Activated naive CD8-positive, alpha-beta T cell treated with anti-CD3 and anti-CD28 coated beads, Interleukin-2, amount 50 U/mL, for 24 hours (primary cell): Measurements from ENCODE around the gene RSAD2.
A peak's percentile ranks its signal among the peaks of the same experiment; 100 is the strongest.

Experiments used
- ATAC-seq: fragments of 150-1000 bp; cut with Tn5 transposase; one replicate; pipeline ENCODE4 v1.10.0; 2021
- DNase-seq: peaks from one replicate; pipeline ENCODE4 v3.0.0; 2021
- H3K27ac Mint-ChIP-seq: one replicate; pipeline ENCODE4 v1.8.0; 2021; ENCODE audit warnings: mild to moderate bottlenecking, mixed read lengths
- H3K27me3 Mint-ChIP-seq: one replicate; pipeline ENCODE4 v1.8.0; 2021; ENCODE audit warnings: mixed read lengths
- H3K36me3 Mint-ChIP-seq: one replicate; pipeline ENCODE4 v1.8.0; 2021; ENCODE audit warnings: low read depth, mixed read lengths
- H3K4me1 Mint-ChIP-seq: one replicate; pipeline ENCODE4 v1.8.0; 2021; ENCODE audit warnings: mixed read lengths
- H3K4me3 Mint-ChIP-seq: one replicate; pipeline ENCODE4 v1.8.0; 2021; ENCODE audit warnings: mild to moderate bottlenecking, moderate library complexity, mixed read lengths
- H3K9me3 Mint-ChIP-seq: one replicate; pipeline ENCODE4 v1.8.0; 2021; ENCODE audit warnings: mixed read lengths

The RSAD2 gene

GRCh38 chr2:6921321-6921922, 43.8 kb downstream of the RSAD2 start:
- peaks cover 66% of the 10 kb centered on the region for H3K4me1 Mint-ChIP-seq
- H3K27ac Mint-ChIP-seq: no peak overlapping the region
- no peaks in the 10 kb centered on the region for H3K9me3 Mint-ChIP-seq
- H3K27me3 Mint-ChIP-seq: no peaks in the 10 kb centered on the region
- DNase-seq (no peak), ATAC-seq (no peak)
- H3K4me3 Mint-ChIP-seq: no peak overlapping the region
- peaks cover 15% of the 10 kb centered on the region for H3K36me3 Mint-ChIP-seq

GRCh38 chr2:6922201-6922656, 44.7 kb downstream of the RSAD2 start:
- no peak for DNase-seq
- no peak for ATAC-seq
- H3K4me3 Mint-ChIP-seq: no peak overlapping the region
- H3K36me3 Mint-ChIP-seq: peaks cover 20% of the 10 kb centered on the region
- no peak overlapping the region for H3K27ac Mint-ChIP-seq
- peaks cover 62% of the 10 kb centered on the region for H3K4me1 Mint-ChIP-seq
- H3K27me3 Mint-ChIP-seq: no peaks in the 10 kb centered on the region
- H3K9me3 Mint-ChIP-seq: no peaks in the 10 kb centered on the region

GRCh38 chr2:6923319-6923718, 45.7 kb downstream of the RSAD2 start:
- H3K27ac Mint-ChIP-seq: no peak overlapping the region
- H3K4me1 Mint-ChIP-seq: peaks cover 64% of the 10 kb centered on the region

GRCh38 chr2:6924101-6924923, 46.7 kb downstream of the RSAD2 start:
- Mint-ChIP-seq H3K36me3 (peaks cover 30% of the 10 kb centered on the region), H3K27ac (no peak overlapping the region), H3K4me1 (peaks cover 66% of the 10 kb centered on the region), H3K9me3 (peaks cover 5% of the 10 kb centered on the region), H3K27me3 (no peaks in the 10 kb centered on the region), H3K4me3 (no peak overlapping the region)
- DNase-seq (no peak), ATAC-seq (no peak)

More at GRCh38 chr2:6923319-6923718, 45.7 kb downstream of the RSAD2 start:
- DNase-seq (no peak), ATAC-seq (no peak)
- no peaks in the 10 kb centered on the region for H3K27me3 Mint-ChIP-seq
- H3K4me3 Mint-ChIP-seq: no peak overlapping the region
- peaks cover 4% of the 10 kb centered on the region for H3K9me3 Mint-ChIP-seq
- peaks cover 29% of the 10 kb centered on the region for H3K36me3 Mint-ChIP-seq

GRCh38 chr2:6924924-6925409, 47.4 kb downstream of the RSAD2 start:
- ATAC-seq (no peak), DNase-seq (no peak)
- peaks cover 30% of the 10 kb centered on the region for H3K36me3 Mint-ChIP-seq
- H3K9me3 Mint-ChIP-seq: peaks cover 5% of the 10 kb centered on the region
- H3K27ac Mint-ChIP-seq: no peak overlapping the region
- peaks cover 66% of the 10 kb centered on the region for H3K4me1 Mint-ChIP-seq
- no peaks in the 10 kb centered on the region for H3K27me3 Mint-ChIP-seq
- no peak overlapping the region for H3K4me3 Mint-ChIP-seq

- Mint-ChIP-seq H3K27ac (no peak overlapping the region), H3K4me1 (peaks cover 58% of the 10 kb centered on the region), H3K36me3 (peaks cover 31% of the 10 kb centered on the region), H3K27me3 (no peaks in the 10 kb centered on the region), H3K4me3 (no peak overlapping the region), H3K9me3 (peaks cover 5% of the 10 kb centered on the region)
- ATAC-seq: no peak
- DNase-seq: no peak
These were observed 48.6 kb downstream of the RSAD2 start for GRCh38 chr2:6926071-6926732.

- Mint-ChIP-seq H3K27ac (no peak overlapping the region), H3K27me3 (no peaks in the 10 kb centered on the region), H3K4me1 (peaks cover 53% of the 10 kb centered on the region), H3K9me3 (peaks cover 5% of the 10 kb centered on the region), H3K36me3 (peaks cover 32% of the 10 kb centered on the region), H3K4me3 (no peak overlapping the region)
- DNase-seq: no peak
- ATAC-seq: no peak
These were observed 49.6 kb downstream of the RSAD2 start for GRCh38 chr2:6927186-6927585.

GRCh38 chr2:6927753-6928152, 50.2 kb downstream of the RSAD2 start:
- H3K4me3 Mint-ChIP-seq: no peak overlapping the region
- H3K4me1 Mint-ChIP-seq: peaks cover 51% of the 10 kb centered on the region
- H3K36me3 Mint-ChIP-seq: peaks cover 32% of the 10 kb centered on the region
- ATAC-seq (no peak), DNase-seq (no peak)
- H3K9me3 Mint-ChIP-seq: peaks cover 5% of the 10 kb centered on the region
- H3K27me3 Mint-ChIP-seq: no peaks in the 10 kb centered on the region
- H3K27ac Mint-ChIP-seq: no peak overlapping the region

GRCh38 chr2:6928452-6928851, 50.9 kb downstream of the RSAD2 start:
- no peak for ATAC-seq
- Mint-ChIP-seq H3K27me3 (no peaks in the 10 kb centered on the region), H3K9me3 (peaks cover 5% of the 10 kb centered on the region), H3K4me3 (no peak overlapping the region), H3K36me3 (peaks cover 32% of the 10 kb centered on the region), H3K4me1 (peaks cover 49% of the 10 kb centered on the region), H3K27ac (no peak overlapping the region)
- DNase-seq: no peak

- Mint-ChIP-seq H3K4me1 (peaks cover 46% of the 10 kb centered on the region), H3K4me3 (no peak overlapping the region), H3K27ac (peak overlapping the region; percentile 53), H3K27me3 (no peaks in the 10 kb centered on the region), H3K9me3 (peaks cover 5% of the 10 kb centered on the region), H3K36me3 (peaks cover 30% of the 10 kb centered on the region)
- ATAC-seq (peak; percentile 80), DNase-seq (no peak)
These were observed 51.7 kb downstream of the RSAD2 start for GRCh38 chr2:6929196-6929819.

- DNase-seq: no peak
- no peak for ATAC-seq
- peaks cover 5% of the 10 kb centered on the region for H3K9me3 Mint-ChIP-seq
- peaks cover 33% of the 10 kb centered on the region for H3K36me3 Mint-ChIP-seq
- no peak overlapping the region for H3K27ac Mint-ChIP-seq
- no peaks in the 10 kb centered on the region for H3K27me3 Mint-ChIP-seq
- H3K4me3 Mint-ChIP-seq: no peak overlapping the region
- peaks cover 49% of the 10 kb centered on the region for H3K4me1 Mint-ChIP-seq
These were observed 53.5 kb downstream of the RSAD2 start for GRCh38 chr2:6930923-6931647.

GRCh38 chr2:6931753-6932152, 54.2 kb downstream of the RSAD2 start:
- no peak overlapping the region for H3K27ac Mint-ChIP-seq
- no peak for DNase-seq
- H3K9me3 Mint-ChIP-seq: peaks cover 5% of the 10 kb centered on the region
- no peak for ATAC-seq
- no peak overlapping the region for H3K4me3 Mint-ChIP-seq
- H3K4me1 Mint-ChIP-seq: peaks cover 54% of the 10 kb centered on the region
- no peaks in the 10 kb centered on the region for H3K27me3 Mint-ChIP-seq
- peaks cover 28% of the 10 kb centered on the region for H3K36me3 Mint-ChIP-seq

- Mint-ChIP-seq H3K4me1 (peaks cover 54% of the 10 kb centered on the region), H3K27ac (no peak overlapping the region), H3K9me3 (peaks cover 5% of the 10 kb centered on the region), H3K27me3 (no peaks in the 10 kb centered on the region), H3K36me3 (peaks cover 25% of the 10 kb centered on the region), H3K4me3 (no peak overlapping the region)
- ATAC-seq (no peak), DNase-seq (no peak)
These were observed 54.6 kb downstream of the RSAD2 start for GRCh38 chr2:6932206-6932605.

- Mint-ChIP-seq H3K9me3 (peaks cover 5% of the 10 kb centered on the region), H3K27me3 (no peaks in the 10 kb centered on the region), H3K4me3 (no peak overlapping the region), H3K27ac (no peak overlapping the region), H3K4me1 (peaks cover 56% of the 10 kb centered on the region), H3K36me3 (peaks cover 21% of the 10 kb centered on the region)
- DNase-seq (no peak), ATAC-seq (no peak)
These were observed 55.3 kb downstream of the RSAD2 start for GRCh38 chr2:6932828-6933227.
